Gastroesophageal sphincter (tissue), 3 donors: Measurements from ENCODE around the gene SEMA7A.
"Not testable (repeated sequence)": the region's sequence is repeated elsewhere in the genome, so short reads cannot be mapped to it uniquely, and the experiment has no call there.

Experiments
- CTCF ChIP-seq, 4 experiments: fragments of 200-600 bp in 2 of 4; fragments of 450-650 bp in 2 of 4; sonication (generic) in 1 of 4; IDR thresholded peaks; one replicate each; pipeline ENCODE4 v1.5.1; 2017 to 2019; ENCODE audit warnings: antibody characterized with exemption in 4 of 4, mild to moderate bottlenecking in 2 of 4, moderate library complexity in 2 of 4
- EP300 ChIP-seq: sonication (generic); formaldehyde crosslinking; IDR thresholded peaks from one replicate; pipeline ENCODE4 v1.6.1; 2017; ENCODE audit warnings: antibody characterized with exemption, mild to moderate bottlenecking
- POLR2A ChIP-seq, 2 donors: fragments of 450-650 bp; IDR thresholded peaks; one replicate each; pipeline ENCODE4 v1.6.1; 2017; ENCODE audit warnings: antibody characterized with exemption in 2 of 2, mild to moderate bottlenecking in 2 of 2, moderate library complexity in 1 of 2
- POLR2AphosphoS5 ChIP-seq: sonication (generic); formaldehyde crosslinking; IDR thresholded peaks from one replicate; pipeline ENCODE4 v1.6.1; 2017; ENCODE audit warnings: antibody characterized with exemption

- TF ChIP-seq CTCF (IDR thresholded peaks at IDR 0.05); POLR2A (IDR thresholded peaks at IDR 0.05); EP300; POLR2AphosphoS5: not testable (repeated sequence)
Measured at GRCh38 chr15:74471621-74472020, 37.9 kb upstream of the SEMA7A start.
